ENCODE measurements around the gene CTU2. TPM values are rescaled to one million over a fixed set of nuclear protein-coding genes. Genes with fewer than 3 reads are reported as not detected.

The CTU2 gene
- total and polyA plus RNA-seq, 2 of the 4 experiments (the other 2 are of a cell fraction) = 12.9 to 18.4 TPM

DNA sequence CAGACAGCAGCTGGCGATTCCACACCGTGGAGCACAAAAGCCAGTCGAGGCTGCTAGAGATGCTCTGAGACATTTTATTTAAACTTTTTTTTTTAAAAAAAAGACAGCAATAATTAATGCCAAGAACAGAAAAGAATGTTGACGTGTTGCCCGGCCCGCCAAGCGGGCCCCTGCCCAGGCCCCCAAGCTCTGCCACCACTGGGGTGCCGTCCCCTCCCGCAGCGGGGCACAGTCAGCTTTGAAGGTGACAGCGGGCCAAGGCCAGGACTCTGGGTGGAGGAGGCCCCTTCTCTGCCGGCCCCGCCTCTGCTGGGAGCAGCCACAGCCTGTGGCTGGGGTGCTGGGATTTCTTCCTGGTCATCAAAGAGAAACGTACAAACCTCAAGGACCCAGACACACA is 9.9 kb upstream of the CTU2 start:
- Histone ChIP-seq H2BK15ac (ENCODE audit: low read depth, low read length) (no peak overlapping the region), H3K14ac (replicated peaks; ENCODE audit: low read depth, low read length) (no peak overlapping the region), H2BK120ac (ENCODE audit: low read depth, low read length) (no peak overlapping the region), H4K20me1 (ENCODE audit: insufficient read depth, low read length) (no peaks in the 10 kb centered on the region; the same call in 1 of the 2 replicates), H3K4me1 (ENCODE audit: control insufficient read depth, insufficient read depth, low read length) (peaks cover 8% of the 10 kb centered on the region), H2BK5ac (ENCODE audit: low read depth, low read length, poor library complexity, severe bottlenecking) (no peak overlapping the region), H3K9me3 (ENCODE audit: control insufficient read depth, insufficient read depth, low read length) (no peaks in the 10 kb centered on the region), H3K27ac (ENCODE audit: insufficient read depth, low read length) (no peak overlapping the region), H3K18ac (ENCODE audit: low read depth, low read length) (no peak overlapping the region), H2AK9ac (replicated peaks; ENCODE audit: low read depth, low read length, poor library complexity) (no peak overlapping the region), H3K79me1 (ENCODE audit: low read depth in 1 of 2, low read length in 2 of 2) (peaks cover 0 to 19% of the 10 kb centered on the region in 2 experiments; a peak in 2 of 4 replicates), H3K9me1 (ENCODE audit: insufficient read depth, low read length) (no peaks in the 10 kb centered on the region; the same call in none of the 2 replicates), H3K56ac (ENCODE audit: extremely low read depth, insufficient read depth, low read length) (no peak overlapping the region), H3K23ac (ENCODE audit: low read depth, low read length) (no peak overlapping the region), H2AFZ (replicated peaks; ENCODE audit: low read length, poor library complexity) (no peak overlapping the region), H3K4ac (ENCODE audit: low read depth, low read length) (no peak overlapping the region), H4K8ac (ENCODE audit: low read depth in 2 of 2, low read length in 2 of 2) (no peak overlapping the region), H3K36me3 (ENCODE audit: control insufficient read depth, insufficient read depth, low read length) (peaks cover 33% of the 10 kb centered on the region), H4K91ac (ENCODE audit: insufficient read depth, low read depth, low read length) (no peak overlapping the region), H4K5ac (ENCODE audit: low read depth, low read length) (no peak overlapping the region), H3K9ac (ENCODE audit: low read depth, low read length) (no peak overlapping the region), H2BK20ac (ENCODE audit: low read depth, low read length) (no peak overlapping the region), H3K27me3 (ENCODE audit: control insufficient read depth, insufficient read depth, low read length) (no peaks in the 10 kb centered on the region; the same call in 1 of the 2 replicates), H3K4me3 (ENCODE audit: insufficient read depth, low read depth, low read length) (no peak overlapping the region), H2AK5ac (ENCODE audit: low read depth, low read length) (no peak overlapping the region), H3K4me2 (ENCODE audit: low read depth, low read length) (no peak overlapping the region)
- no peak for DNase-seq
- WGBS, 2 experiments (ENCODE audit: extremely low coverage in 2 of 2, insufficient read length in 1 of 2) = 100% methylated on average over 1 of the region's 14 CpGs; no CpG with 5 or more reads in 1 of the 2 experiments
- POLR2A ChIA-PET (ENCODE audit: unreplicated experiment) = no interaction called here
- intact Hi-C loops (cut with micrococcal nuclease) = no loop called here
- BruUV-seq (replicated peaks) = no TSS peak
- in situ Hi-C loops (cut with MboI; ENCODE audit: low sequenced_read_pairs) = no loop called here
- dilution Hi-C loops (cut with HindIII; ENCODE audit: low sequenced_read_pairs, unreplicated experiment) = no loop called here
- TF ChIP-seq CTCF (conservative IDR thresholded peaks at IDR 0.05; ENCODE audit: low read depth, low read length) (no peak), MAFK (IDR thresholded peaks at IDR 0.05; ENCODE audit: low read depth, low read length) (no peak), MAZ (IDR thresholded peaks at IDR 0.05; ENCODE audit: borderline replicate concordance, low read depth, low read length) (no peak), SMC3 (IDR thresholded peaks at IDR 0.05; ENCODE audit: low read depth, low read length) (no peak), POLR2A (IDR thresholded peaks at IDR 0.05; ENCODE audit: low read depth, low read length) (no peak), MXI1 (IDR thresholded peaks at IDR 0.05; ENCODE audit: borderline replicate concordance, low read depth, low read length) (no peak), ELK1 (IDR thresholded peaks at IDR 0.05; ENCODE audit: borderline replicate concordance, low read depth, low read length) (no peak), BHLHE40 (IDR thresholded peaks at IDR 0.05; ENCODE audit: low read depth, low read length) (no peak), RAD21 (IDR thresholded peaks at IDR 0.05; ENCODE audit: low read length) (no peak), RFX5 (IDR thresholded peaks at IDR 0.05; ENCODE audit: low read depth, low read length) (no peak)
- ATAC-seq (ENCODE audit: low read depth) = no peak
- CTCF ChIA-PET = no interaction called here

Data from IMR-90 (cell line).